Stimulated activated memory B cell treated with anti-CD40 and anti-IgM and Interleukin-4, amounts not matched to agents 10 μg/mL and 1 μg/mL and 100 μg/mL, for 72 hours (primary cell): ENCODE results near the gene CNKSR2.
"Not testable (repeated sequence)": the region's sequence is repeated elsewhere in the genome, so short reads cannot be mapped to it uniquely, and the experiment has no call there.

Experiments used
- ATAC-seq: fragments of 150-1000 bp; cut with Tn5 transposase; 2 replicates; pipeline ENCODE4 v1.10.0; 2021
- H3K27ac Mint-ChIP-seq: one replicate; pipeline ENCODE4 v1.8.0; 2022; ENCODE audit warnings: mild to moderate bottlenecking, mixed read lengths
- H3K27me3 Mint-ChIP-seq: one replicate; pipeline ENCODE4 v1.8.0; 2022; ENCODE audit warnings: mixed read lengths
- H3K36me3 Mint-ChIP-seq: one replicate; pipeline ENCODE4 v1.8.0; 2022; ENCODE audit warnings: mixed read lengths
- H3K4me1 Mint-ChIP-seq: one replicate; pipeline ENCODE4 v1.8.0; 2022; ENCODE audit warnings: mixed read lengths
- H3K4me3 Mint-ChIP-seq: one replicate; pipeline ENCODE4 v1.8.0; 2022; ENCODE audit warnings: mild to moderate bottlenecking, moderate library complexity, mixed read lengths
- H3K9me3 Mint-ChIP-seq: one replicate; pipeline ENCODE4 v1.8.0; 2022; ENCODE audit warnings: mixed read lengths

The CNKSR2 gene

GRCh38 chrX:21400408-21401121 lies 26.3 kb downstream of the CNKSR2 start:
- H3K9me3 Mint-ChIP-seq: no peaks in the 10 kb centered on the region
- H3K27me3 Mint-ChIP-seq: no peaks in the 10 kb centered on the region
- H3K4me3 Mint-ChIP-seq: peak overlapping the region; percentile 31
- no peak for ATAC-seq
- H3K36me3 Mint-ChIP-seq: no peaks in the 10 kb centered on the region
- H3K4me1 Mint-ChIP-seq: no peaks in the 10 kb centered on the region
- H3K27ac Mint-ChIP-seq: peak overlapping the region; percentile 73

- H3K9me3 Mint-ChIP-seq: no peaks in the 10 kb centered on the region
- ATAC-seq: no peak
- peaks cover 6% of the 10 kb centered on the region for H3K4me1 Mint-ChIP-seq
- no peak overlapping the region for H3K4me3 Mint-ChIP-seq
- H3K27ac Mint-ChIP-seq: no peak overlapping the region
- H3K36me3 Mint-ChIP-seq: peaks cover 8% of the 10 kb centered on the region
- no peaks in the 10 kb centered on the region for H3K27me3 Mint-ChIP-seq
These were observed 34.1 kb downstream of the CNKSR2 start for GRCh38 chrX:21408307-21408706.

DNA sequence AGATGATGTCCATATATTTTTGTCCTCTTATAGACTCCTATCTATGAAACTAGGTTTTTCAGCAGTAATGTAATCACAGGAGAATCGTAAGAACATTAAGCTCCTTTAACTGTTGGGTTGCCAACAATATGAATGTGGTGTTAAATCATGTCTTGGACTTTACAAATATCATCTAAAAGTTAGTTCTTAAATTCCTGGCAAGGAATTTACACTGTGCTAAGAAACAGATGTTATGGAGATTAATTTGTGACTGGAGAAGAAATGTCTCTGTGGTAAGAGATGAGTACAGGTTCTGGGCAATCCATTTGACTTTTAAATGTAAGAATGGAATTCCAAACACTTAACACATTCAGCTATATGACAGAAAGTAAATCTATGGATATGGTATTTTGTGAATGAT lies 34.6 kb downstream of the CNKSR2 start:
- peaks cover 12% of the 10 kb centered on the region for H3K36me3 Mint-ChIP-seq
- no peak overlapping the region for H3K27ac Mint-ChIP-seq
- peaks cover 3% of the 10 kb centered on the region for H3K9me3 Mint-ChIP-seq
- ATAC-seq: no peak
- H3K27me3 Mint-ChIP-seq: no peaks in the 10 kb centered on the region
- H3K4me1 Mint-ChIP-seq: peaks cover 6% of the 10 kb centered on the region
- H3K4me3 Mint-ChIP-seq: no peak overlapping the region

DNA sequence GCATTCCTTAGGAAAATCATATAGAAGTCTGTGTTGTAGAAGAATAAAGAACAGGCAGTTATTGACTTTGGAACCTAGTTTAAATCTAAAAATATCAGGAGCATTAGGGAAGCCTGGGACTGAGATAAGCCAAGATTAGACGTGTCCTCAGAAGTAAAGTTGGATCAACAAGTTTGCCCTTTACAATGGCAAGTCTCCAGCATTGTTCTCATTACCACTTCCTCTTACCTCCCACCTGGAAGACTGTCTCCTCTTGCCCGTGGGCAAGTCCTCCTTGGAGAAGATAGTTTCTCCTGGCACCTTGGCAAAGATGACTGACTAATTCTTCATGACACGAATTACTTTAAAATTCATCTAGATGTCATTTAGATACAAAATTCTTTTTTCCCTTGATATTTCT lies 37.8 kb downstream of the CNKSR2 start:
- H3K4me3 Mint-ChIP-seq: no peak overlapping the region
- H3K36me3 Mint-ChIP-seq: peaks cover 29% of the 10 kb centered on the region
- H3K27ac Mint-ChIP-seq: peak overlapping the region; percentile 53
- H3K9me3 Mint-ChIP-seq: peaks cover 6% of the 10 kb centered on the region
- H3K4me1 Mint-ChIP-seq: peaks cover 6% of the 10 kb centered on the region
- no peak for ATAC-seq
- H3K27me3 Mint-ChIP-seq: no peaks in the 10 kb centered on the region

- peaks cover 6% of the 10 kb centered on the region for H3K4me1 Mint-ChIP-seq
- peaks cover 10% of the 10 kb centered on the region for H3K9me3 Mint-ChIP-seq
- H3K27ac Mint-ChIP-seq: no peak overlapping the region
- no peak for ATAC-seq
- H3K36me3 Mint-ChIP-seq: peaks cover 37% of the 10 kb centered on the region
- no peak overlapping the region for H3K4me3 Mint-ChIP-seq
- no peaks in the 10 kb centered on the region for H3K27me3 Mint-ChIP-seq
These were observed 38.7 kb downstream of the CNKSR2 start for GRCh38 chrX:21412883-21413282.

- peaks cover 16% of the 10 kb centered on the region for H3K36me3 Mint-ChIP-seq
- ATAC-seq: no peak
- no peak overlapping the region for H3K4me3 Mint-ChIP-seq
- peak overlapping the region; percentile 36 for H3K27ac Mint-ChIP-seq
- H3K27me3 Mint-ChIP-seq: no peaks in the 10 kb centered on the region
- H3K9me3 Mint-ChIP-seq: no peaks in the 10 kb centered on the region
- peaks cover 21% of the 10 kb centered on the region for H3K4me1 Mint-ChIP-seq
These were observed 52.9 kb downstream of the CNKSR2 start for GRCh38 chrX:21427086-21427485.

- Mint-ChIP-seq H3K4me1 (peaks cover 21% of the 10 kb centered on the region), H3K4me3 (no peak overlapping the region), H3K27me3 (no peaks in the 10 kb centered on the region), H3K36me3 (no peaks in the 10 kb centered on the region), H3K27ac (peak overlapping the region; percentile 24), H3K9me3 (no peaks in the 10 kb centered on the region)
- no peak for ATAC-seq
These were observed 62.8 kb downstream of the CNKSR2 start for GRCh38 chrX:21437036-21437435.

DNA sequence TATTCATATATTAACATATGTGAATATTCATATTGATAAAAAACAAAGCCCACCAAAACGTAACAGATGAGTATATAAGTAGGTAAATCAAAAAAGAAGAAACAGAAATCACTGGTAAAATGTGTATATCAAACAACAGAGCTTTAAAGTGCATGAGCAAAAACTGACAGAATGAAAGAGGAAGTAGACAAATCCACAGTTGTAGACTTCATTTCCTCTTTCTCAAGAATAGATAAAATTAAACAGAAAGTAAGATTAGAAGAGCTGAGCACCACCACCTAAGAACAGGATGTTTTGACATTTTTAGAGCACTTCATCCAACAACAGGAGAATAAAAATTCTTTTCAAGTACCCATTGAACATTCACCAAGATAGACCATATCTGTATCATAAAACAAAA lies 64.6 kb downstream of the CNKSR2 start:
- Mint-ChIP-seq H3K27ac (peak overlapping the region; percentile 82), H3K4me3 (peak overlapping the region; percentile 56), H3K36me3 (no peaks in the 10 kb centered on the region), H3K9me3 (no peaks in the 10 kb centered on the region), H3K4me1 (peaks cover 21% of the 10 kb centered on the region), H3K27me3 (no peaks in the 10 kb centered on the region)
- peak; percentile 75 for ATAC-seq

DNA sequence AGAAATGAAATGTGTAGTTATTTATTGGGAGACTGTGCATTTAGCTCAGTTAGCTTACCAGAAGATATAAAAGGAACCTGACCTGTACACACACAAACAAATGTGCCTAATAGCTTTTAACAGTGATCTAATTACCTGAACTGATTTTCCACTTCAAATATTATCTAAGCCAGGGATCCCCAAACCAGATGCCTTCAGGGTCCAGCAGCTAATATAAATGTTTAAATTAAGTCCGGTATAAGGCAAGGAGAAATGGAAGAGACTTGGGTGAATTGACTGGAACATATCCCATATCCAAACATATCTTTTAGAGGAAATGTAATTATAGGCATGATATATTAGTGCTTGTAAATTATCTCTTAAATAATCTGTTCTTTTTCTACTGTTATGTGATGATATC lies 66.7 kb downstream of the CNKSR2 start:
- no peaks in the 10 kb centered on the region for H3K36me3 Mint-ChIP-seq
- H3K27me3 Mint-ChIP-seq: no peaks in the 10 kb centered on the region
- ATAC-seq: no peak
- H3K27ac Mint-ChIP-seq: no peak overlapping the region
- H3K4me3 Mint-ChIP-seq: no peak overlapping the region
- H3K4me1 Mint-ChIP-seq: peaks cover 21% of the 10 kb centered on the region
- no peaks in the 10 kb centered on the region for H3K9me3 Mint-ChIP-seq

- no peaks in the 10 kb centered on the region for H3K9me3 Mint-ChIP-seq
- peaks cover 21% of the 10 kb centered on the region for H3K36me3 Mint-ChIP-seq
- no peak overlapping the region for H3K27ac Mint-ChIP-seq
- ATAC-seq: no peak
- H3K27me3 Mint-ChIP-seq: no peaks in the 10 kb centered on the region
- H3K4me3 Mint-ChIP-seq: no peak overlapping the region
- H3K4me1 Mint-ChIP-seq: peaks cover 16% of the 10 kb centered on the region
These were observed 83.5 kb downstream of the CNKSR2 start for GRCh38 chrX:21457718-21458117.

DNA sequence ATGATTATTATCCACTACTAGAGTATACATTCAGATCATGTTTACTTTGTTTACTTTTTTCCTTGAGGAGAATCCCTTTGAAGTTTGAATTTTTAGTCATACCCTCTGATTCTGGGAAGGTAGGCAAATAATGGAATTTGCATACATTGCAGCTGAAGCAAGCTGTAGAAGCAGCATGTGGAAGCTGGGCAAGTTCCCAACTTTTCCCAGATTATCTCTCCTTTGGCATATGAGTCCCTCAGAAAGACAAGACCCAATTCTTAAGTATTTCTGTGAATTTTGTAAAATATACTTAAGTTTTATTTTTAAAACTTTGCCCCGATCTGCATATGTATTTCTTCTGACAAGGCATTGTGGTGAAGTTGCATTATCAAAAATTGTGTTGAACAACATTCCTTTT lies 94.9 kb downstream of the CNKSR2 start:
- Mint-ChIP-seq H3K4me3 (no peak overlapping the region), H3K27me3 (no peaks in the 10 kb centered on the region), H3K36me3 (no peaks in the 10 kb centered on the region), H3K9me3 (no peaks in the 10 kb centered on the region), H3K27ac (no peak overlapping the region), H3K4me1 (no peaks in the 10 kb centered on the region)
- ATAC-seq: no peak

DNA sequence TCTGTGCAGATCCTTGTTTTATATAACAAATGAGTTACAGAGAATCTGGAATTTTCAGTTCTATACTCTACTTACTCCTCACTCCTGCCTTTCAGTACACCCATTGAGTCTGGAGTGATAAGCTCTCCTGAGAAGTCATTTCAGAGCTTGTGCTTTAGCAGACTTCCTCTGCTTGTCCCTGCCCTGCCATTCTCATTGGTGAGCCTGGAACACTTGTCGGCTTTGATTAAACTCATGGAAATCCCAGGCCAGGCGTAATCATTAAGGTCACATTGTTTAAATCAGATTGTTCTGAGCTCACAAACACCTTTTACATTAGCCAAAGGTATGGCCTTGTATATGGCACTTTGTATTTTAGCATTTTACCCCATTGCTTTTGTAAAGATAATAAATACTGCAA lies 102.7 kb downstream of the CNKSR2 start:
- no peaks in the 10 kb centered on the region for H3K9me3 Mint-ChIP-seq
- no peaks in the 10 kb centered on the region for H3K4me1 Mint-ChIP-seq
- no peaks in the 10 kb centered on the region for H3K36me3 Mint-ChIP-seq
- no peak for ATAC-seq
- H3K27me3 Mint-ChIP-seq: no peaks in the 10 kb centered on the region
- H3K4me3 Mint-ChIP-seq: no peak overlapping the region
- H3K27ac Mint-ChIP-seq: peak overlapping the region; percentile 17

GRCh38 chrX:21479695-21480270 lies 105.6 kb downstream of the CNKSR2 start:
- Mint-ChIP-seq H3K27ac (no peak overlapping the region), H3K4me3 (no peak overlapping the region), H3K36me3 (no peaks in the 10 kb centered on the region), H3K27me3 (no peaks in the 10 kb centered on the region), H3K9me3 (no peaks in the 10 kb centered on the region), H3K4me1 (no peaks in the 10 kb centered on the region)
- peak; percentile 72 for ATAC-seq

- Mint-ChIP-seq H3K27ac (no peak overlapping the region), H3K4me3 (no peak overlapping the region), H3K4me1 (no peaks in the 10 kb centered on the region), H3K27me3 (no peaks in the 10 kb centered on the region), H3K9me3 (no peaks in the 10 kb centered on the region), H3K36me3 (no peaks in the 10 kb centered on the region)
- no peak for ATAC-seq
These were observed 107.5 kb downstream of the CNKSR2 start for GRCh38 chrX:21481761-21482160.

DNA sequence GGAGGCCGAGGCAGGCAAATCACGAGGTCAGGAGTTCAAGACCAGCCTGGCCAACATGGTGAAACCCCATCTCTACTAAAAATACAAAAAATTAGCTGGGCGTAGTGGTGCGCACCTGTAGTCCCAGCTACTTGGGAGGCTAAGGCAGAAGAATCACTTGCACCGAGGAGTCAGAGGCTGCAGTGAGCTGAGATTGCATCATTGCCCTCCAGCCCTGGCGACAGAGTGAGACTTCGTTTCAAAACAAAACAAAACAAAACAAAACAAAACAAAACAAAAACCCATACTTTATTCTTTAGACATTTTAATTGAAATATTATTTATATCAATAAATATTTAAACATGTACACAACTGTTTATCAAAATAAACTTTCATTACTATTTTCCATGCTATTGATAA lies 109.8 kb downstream of the CNKSR2 start:
- H3K4me3 Mint-ChIP-seq, H3K9me3 Mint-ChIP-seq, H3K27ac Mint-ChIP-seq, ATAC-seq, H3K4me1 Mint-ChIP-seq, H3K27me3 Mint-ChIP-seq, H3K36me3 Mint-ChIP-seq: not testable (repeated sequence)

DNA sequence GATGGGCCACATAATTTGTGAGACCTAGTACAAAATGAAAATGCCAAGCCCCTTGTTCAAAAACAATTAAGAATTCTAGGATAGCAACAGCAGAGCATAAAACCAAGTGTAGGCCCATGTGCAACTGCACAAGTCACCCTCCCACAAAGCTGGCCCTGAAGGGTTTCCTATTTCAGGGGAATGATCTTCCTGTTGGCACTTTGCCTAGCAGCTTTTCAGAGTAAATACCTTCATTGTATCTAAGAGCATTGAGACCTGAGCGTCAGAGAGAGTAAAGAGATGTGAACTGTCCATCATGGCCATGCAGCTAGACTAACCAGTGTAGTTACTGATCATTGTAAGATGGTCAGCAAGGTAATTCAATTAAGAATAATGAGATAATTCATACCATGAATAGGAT lies 113.6 kb downstream of the CNKSR2 start:
- no peaks in the 10 kb centered on the region for H3K9me3 Mint-ChIP-seq
- no peaks in the 10 kb centered on the region for H3K4me1 Mint-ChIP-seq
- no peak for ATAC-seq
- no peak overlapping the region for H3K27ac Mint-ChIP-seq
- H3K27me3 Mint-ChIP-seq: no peaks in the 10 kb centered on the region
- no peaks in the 10 kb centered on the region for H3K36me3 Mint-ChIP-seq
- no peak overlapping the region for H3K4me3 Mint-ChIP-seq
